ENCODE data around the gene SASH1.

GRCh38 chr6:148304976-148305375 is 37.7 kb upstream of the SASH1 start:
- TF ChIP-seq EP300 (IDR thresholded peaks at IDR 0.05) = no peak
- no peak for TF ChIP-seq POLR2A (IDR thresholded peaks at IDR 0.05)
